A549 (cell line): Measurements from ENCODE around the gene SLC35F3.

Experiments
- CHD2 ChIP-seq: fragments of 150-350 bp; IDR thresholded peaks from 2 replicates; pipeline ENCODE4 v1.6.1; 2014; ENCODE audit warnings: low read length; ENCODE audit not compliant: partially characterized antibody
- CTCF ChIP-seq: fragments of >200 bp; sonication (Bioruptor Twin); formaldehyde crosslinking; IDR thresholded peaks from 3 replicates; pipeline ENCODE4 v1.5.1; 2016
- EP300 ChIP-seq, 2 experiments: fragments of >200 bp; sonication (Bioruptor Twin); formaldehyde crosslinking; IDR thresholded peaks; 2 replicates in 1 of 2; 3 replicates in 1 of 2; pipeline ENCODE4 v1.6.1; 2016 to 2017
- HMGXB4 ChIP-seq: fragments of 250-450 bp; sonication (Bioruptor Pico); IDR thresholded peaks from 2 replicates; pipeline ENCODE4 v1.5.0; 2021; ENCODE audit warnings: mild to moderate bottlenecking, moderate library complexity, borderline replicate concordance
- HOXB5 ChIP-seq: fragments of 250-450 bp; sonication (Bioruptor Pico); IDR thresholded peaks from 2 replicates; pipeline ENCODE4 v1.5.0; 2020; ENCODE audit warnings: mild to moderate bottlenecking, moderate library complexity
- MAFK ChIP-seq: fragments of 450-650 bp; IDR thresholded peaks from 2 replicates; pipeline ENCODE4 v1.6.1; 2014; ENCODE audit not compliant: partially characterized antibody
- MAX ChIP-seq: IDR thresholded peaks from 2 replicates; pipeline ENCODE4 v1.6.1; 2012
- MAZ ChIP-seq: fragments of 150-350 bp; IDR thresholded peaks from 2 replicates; pipeline ENCODE4 v1.6.1; 2014; ENCODE audit warnings: antibody characterized with exemption, low read depth, low read length, borderline replicate concordance
- POLR2A ChIP-seq: IDR thresholded peaks from 2 replicates; pipeline ENCODE4 v1.6.1; 2012; ENCODE audit warnings: mild to moderate bottlenecking, low read length
- RCOR1 ChIP-seq: fragments of 150-350 bp; IDR thresholded peaks from 2 replicates; pipeline ENCODE4 v1.6.1; 2014; ENCODE audit warnings: antibody characterized with exemption, low read length, low read depth
- REST ChIP-seq: fragments of 200-600 bp; sonication (generic); IDR thresholded peaks from 2 replicates; pipeline ENCODE4 v1.6.1; 2016; ENCODE audit warnings: antibody characterized with exemption, mild to moderate bottlenecking, moderate library complexity
- RNF2 ChIP-seq: fragments of 200-600 bp; sonication (generic); IDR thresholded peaks from 2 replicates; pipeline ENCODE4 v1.6.1; 2016; ENCODE audit warnings: low read depth, mild to moderate bottlenecking, antibody characterized with exemption, moderate library complexity, borderline replicate concordance

- no peak for TF ChIP-seq MAFK
- TF ChIP-seq POLR2A: no peak
- TF ChIP-seq CTCF: no peak
- no peak for TF ChIP-seq EP300 (IDR thresholded peaks at IDR 0.05)
- no peak for TF ChIP-seq MAZ
- TF ChIP-seq HMGXB4 (CRISPR knock-in tag): no peak
- no peak for TF ChIP-seq REST
- no peak for TF ChIP-seq HOXB5 (CRISPR knock-in tag)
- TF ChIP-seq CHD2: no peak
- TF ChIP-seq RNF2: no peak
- TF ChIP-seq MAX: no peak
- TF ChIP-seq RCOR1: no peak
Measured at GRCh38 chr1:234264832-234265231, 360.4 kb downstream of the SLC35F3 start.
